GM18520 (cell line): ENCODE measurements around the gene PCDHA13.
"Not testable (repeated sequence)": the region's sequence is repeated elsewhere in the genome, so short reads cannot be mapped to it uniquely, and the experiment has no call there.

Experiments used
- ATAC-seq: cut with Tn5 transposase; IDR thresholded peaks from one replicate; pipeline ENCODE4 v1.9.1; 2021; ENCODE audit not compliant: unreplicated experiment

Gene PCDHA13

DNA sequence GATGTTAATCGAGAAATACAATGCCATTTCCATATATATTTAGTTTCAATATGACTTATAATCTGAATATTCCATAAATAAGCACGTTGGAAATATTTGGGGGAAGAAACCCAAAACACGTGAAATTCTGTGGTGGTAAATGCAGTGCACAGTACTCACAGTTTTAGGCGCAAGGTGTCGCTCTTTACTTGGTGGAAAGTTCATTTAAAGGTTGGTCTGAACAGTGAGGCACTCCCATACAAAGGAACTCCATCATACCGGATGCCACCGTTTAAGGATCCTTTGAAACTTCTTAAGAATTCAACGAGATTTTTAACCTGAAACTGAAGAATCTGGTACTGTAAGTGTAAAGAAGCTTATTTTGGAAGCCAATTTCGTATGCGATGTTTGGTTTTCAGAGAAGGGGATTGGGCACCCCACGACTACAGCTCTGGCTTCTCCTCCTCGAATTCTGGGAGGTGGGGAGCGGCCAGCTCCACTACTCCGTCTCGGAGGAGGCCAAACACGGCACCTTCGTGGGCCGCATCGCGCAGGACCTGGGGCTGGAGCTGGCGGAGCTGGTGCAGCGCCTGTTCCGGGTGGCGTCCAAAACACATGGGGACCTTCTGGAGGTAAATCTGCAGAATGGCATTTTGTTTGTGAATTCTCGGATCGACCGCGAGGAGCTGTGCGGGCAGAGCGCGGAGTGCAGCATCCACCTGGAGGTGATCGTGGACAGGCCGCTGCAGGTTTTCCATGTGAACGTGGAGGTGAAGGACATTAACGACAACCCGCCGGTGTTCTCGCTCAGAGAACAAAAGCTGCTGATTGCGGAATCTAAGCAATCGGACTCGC lies 13.0 kb upstream of the PCDHA13 start, which contains the start of gene PCDHA11:
Gene PCDHA11 (plus strand): TSS at position 237 of the 834 bp plus-strand sequence. CDS start 147 bp downstream, at position 384.
- ATAC-seq, result no peak

DNA sequence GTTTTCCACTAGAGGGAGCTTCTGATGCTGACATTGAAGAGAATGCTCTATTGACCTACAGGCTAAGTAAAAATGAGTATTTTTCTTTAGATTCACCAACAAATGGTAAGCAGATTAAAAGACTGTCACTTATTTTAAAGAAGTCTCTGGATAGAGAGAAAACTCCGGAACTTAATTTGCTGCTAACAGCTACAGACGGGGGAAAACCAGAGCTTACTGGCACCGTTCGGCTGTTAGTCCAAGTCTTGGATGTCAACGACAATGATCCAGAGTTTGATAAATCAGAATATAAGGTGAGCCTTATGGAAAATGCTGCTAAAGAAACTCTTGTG lies 12.4 kb upstream of the PCDHA13 start:
- no peak for ATAC-seq

DNA sequence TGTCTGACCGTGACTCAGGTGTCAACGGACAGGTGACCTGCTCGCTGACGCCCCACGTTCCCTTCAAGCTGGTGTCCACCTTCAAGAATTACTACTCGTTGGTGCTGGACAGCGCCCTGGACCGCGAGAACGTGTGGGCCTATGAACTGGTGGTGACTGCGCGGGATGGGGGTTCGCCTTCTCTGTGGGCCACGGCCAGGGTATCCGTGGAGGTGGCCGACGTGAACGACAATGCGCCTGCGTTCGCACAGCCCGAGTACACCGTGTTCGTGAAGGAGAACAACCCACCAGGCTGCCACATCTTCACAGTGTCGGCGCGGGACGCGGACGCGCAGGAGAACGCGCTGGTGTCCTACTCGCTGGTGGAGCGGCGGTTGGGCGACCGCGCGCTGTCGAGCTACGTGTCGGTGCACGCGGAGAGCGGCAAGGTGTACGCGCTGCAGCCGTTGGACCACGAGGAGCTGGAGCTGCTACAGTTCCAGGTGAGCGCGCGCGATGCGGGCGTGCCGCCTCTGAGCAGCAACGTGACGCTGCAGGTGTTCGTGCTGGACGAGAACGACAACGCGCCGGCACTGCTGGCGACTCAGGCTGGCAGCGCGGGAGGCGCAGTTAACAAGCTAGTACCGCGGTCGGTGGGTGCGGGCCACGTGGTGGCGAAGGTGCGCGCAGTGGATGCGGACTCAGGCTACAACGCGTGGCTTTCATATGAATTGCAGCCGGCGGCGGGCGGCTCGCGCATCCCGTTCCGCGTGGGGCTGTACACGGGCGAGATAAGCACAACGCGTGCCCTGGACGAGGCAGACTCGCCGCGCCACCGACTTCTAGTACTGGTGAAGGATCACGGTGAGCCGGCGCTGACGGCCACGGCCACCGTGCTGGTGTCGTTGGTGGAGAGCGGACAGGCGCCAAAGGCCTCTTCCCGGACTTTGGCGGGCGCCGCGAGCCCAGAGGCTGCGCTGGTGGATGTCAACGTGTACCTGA lies 11.4 kb upstream of the PCDHA13 start:
- ATAC-seq, result no peak

DNA sequence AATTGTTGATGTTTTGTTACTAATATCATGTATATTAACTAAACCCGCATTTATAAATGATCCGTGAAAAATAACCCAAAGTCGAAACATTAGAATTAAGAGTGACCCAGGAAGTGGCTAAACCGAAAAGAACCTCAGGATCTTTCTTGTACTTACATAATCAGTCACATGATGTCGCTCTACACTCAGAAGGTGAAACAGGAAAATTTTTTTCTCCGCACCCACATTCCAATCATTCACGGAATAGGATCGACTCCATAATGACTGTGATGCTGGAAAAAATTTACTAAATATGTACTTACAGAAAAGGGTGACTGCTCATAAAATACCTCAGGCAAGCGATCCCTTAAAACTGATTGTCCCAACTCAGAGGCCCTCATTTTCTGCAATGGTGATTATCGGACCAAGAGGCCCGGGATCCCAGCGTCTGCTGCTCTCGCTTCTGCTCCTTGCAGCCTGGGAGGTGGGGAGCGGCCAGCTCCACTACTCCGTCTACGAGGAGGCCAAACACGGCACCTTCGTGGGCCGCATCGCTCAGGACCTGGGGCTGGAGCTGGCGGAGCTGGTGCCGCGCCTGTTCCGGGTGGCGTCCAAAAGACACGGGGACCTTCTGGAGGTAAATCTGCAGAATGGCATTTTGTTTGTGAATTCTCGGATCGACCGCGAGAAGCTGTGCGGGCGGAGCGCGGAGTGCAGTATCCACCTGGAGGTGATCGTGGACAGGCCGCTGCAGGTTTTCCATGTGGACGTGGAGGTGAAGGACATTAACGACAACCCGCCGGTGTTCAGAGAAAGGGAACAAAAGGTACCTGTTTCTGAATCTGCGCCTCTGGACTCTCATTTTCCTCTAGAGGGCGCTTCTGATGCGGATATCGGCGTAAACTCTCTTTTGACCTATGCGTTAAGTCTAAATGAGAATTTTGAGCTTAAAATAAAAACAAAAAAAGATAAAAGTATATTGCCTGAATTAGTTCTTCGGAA lies 6.5 kb upstream of the PCDHA13 start, which contains the start of gene PCDHA12:
Gene PCDHA12 (plus strand): TSS at position 224 of the 981 bp plus-strand sequence. CDS start 165 bp downstream, at position 389.
- ATAC-seq, result no peak

DNA sequence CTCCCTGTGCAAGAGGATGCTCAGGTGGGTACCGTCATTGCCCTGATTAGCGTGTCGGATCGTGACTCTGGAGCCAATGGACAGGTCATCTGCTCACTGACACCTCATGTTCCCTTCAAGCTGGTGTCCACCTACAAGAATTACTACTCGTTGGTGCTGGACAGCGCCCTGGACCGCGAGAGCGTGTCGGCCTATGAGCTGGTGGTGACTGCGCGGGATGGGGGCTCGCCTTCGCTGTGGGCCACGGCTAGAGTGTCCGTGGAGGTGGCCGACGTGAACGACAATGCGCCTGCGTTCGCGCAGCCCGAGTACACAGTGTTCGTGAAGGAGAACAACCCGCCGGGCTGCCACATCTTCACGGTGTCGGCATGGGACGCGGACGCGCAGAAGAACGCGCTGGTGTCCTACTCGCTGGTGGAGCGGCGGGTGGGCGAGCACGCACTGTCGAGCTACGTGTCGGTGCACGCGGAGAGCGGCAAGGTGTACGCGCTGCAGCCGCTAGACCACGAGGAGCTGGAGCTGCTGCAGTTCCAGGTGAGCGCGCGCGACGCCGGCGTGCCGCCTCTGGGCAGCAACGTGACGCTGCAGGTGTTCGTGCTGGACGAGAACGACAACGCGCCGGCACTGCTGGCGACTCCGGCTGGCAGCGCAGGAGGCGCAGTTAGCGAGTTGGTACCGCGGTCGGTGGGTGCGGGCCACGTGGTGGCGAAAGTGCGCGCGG lies 5.2 kb upstream of the PCDHA13 start:
- not testable (repeated sequence) for ATAC-seq

DNA sequence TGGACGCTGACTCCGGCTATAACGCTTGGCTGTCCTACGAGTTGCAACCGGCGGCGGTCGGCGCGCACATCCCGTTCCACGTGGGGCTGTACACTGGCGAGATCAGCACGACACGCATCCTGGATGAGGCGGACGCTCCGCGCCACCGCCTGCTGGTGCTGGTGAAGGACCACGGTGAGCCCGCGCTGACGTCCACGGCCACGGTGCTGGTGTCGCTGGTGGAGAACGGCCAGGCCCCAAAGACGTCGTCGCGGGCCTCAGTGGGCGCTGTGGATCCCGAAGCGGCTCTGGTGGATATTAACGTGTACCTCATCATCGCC lies 4.7 kb upstream of the PCDHA13 start:
- no peak for ATAC-seq

DNA sequence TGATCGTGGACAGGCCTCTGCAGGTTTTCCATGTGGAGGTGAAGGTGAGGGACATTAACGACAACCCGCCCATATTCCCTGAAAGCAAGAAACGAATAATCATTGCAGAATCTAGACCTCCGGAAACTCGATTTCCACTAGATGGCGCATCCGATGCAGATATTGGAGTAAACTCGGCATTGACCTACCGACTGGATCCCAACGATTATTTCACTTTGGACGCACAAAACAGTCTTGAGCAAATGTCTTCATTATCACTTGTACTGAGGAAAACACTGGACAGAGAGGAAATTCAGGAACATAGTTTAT lies 621 bp downstream of the PCDHA13 start:
- ATAC-seq, result no peak

DNA sequence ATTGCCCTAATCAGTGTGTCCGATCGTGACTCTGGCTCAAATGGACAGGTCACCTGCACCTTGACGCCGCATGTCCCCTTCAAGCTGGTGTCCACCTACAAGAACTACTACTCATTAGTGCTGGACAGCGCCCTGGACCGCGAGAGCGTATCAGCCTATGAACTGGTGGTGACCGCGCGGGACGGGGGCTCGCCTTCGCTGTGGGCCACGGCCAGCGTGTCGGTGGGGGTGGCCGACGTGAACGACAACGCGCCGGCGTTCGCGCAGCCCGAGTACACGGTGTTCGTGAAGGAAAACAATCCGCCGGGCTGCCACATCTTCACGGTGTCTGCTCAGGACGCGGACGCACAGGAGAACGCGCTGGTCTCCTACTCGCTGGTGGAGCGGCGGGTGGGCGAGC lies 1.4 kb downstream of the PCDHA13 start:
- ATAC-seq, result no peak

DNA sequence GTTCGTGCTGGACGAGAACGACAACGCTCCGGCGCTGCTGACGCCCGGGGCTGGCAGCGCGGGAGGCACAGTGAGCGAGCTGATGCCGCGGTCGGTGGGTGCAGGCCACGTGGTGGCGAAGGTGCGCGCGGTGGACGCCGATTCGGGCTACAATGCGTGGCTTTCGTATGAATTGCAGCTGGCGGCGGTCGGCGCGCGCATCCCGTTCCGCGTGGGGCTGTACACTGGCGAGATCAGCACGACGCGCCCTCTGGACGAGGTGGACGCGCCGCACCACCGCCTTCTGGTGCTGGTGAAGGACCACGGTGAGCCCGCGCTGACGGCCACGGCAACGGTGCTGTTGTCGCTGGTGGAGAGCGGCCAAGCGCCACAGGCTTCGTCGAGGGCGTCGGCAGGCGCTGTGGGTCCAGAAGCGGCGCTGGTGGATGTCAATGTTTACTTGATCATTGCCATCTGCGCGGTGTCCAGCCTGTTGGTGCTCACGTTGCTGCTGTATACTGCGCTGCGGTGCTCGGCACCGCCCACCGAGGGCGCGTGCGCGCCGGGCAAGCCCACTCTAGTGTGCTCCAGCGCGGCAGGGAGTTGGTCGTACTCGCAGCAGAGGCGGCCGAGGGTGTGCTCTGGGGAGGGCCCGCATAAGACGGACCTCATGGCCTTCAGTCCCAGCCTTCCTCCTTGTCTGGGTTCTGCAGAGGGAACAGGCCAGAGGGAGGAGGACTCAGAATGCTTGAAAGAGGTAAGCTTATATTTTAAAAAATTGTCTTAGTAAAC lies 2.2 kb downstream of the PCDHA13 start:
- ATAC-seq, result no peak

DNA sequence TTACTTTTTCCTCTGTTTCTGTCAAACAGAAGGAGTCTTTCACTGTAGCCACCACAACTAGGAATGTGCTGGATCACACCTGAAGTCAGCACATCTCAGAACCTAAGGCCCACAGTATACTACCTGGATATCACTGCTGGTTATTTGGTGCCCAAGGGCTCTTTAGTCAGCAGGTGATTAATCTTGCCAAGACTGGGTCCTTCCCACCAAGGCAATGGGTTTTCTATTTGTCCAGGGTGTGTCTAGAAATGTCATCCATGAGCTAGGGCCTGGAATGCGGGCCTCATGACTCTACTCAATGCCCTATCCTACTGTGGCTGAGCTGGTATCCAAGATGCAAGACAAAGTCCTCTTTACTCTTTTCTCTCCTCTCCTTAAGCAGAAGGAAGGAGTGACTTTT lies 34.4 kb downstream of the PCDHA13 start:
- no peak for ATAC-seq

DNA sequence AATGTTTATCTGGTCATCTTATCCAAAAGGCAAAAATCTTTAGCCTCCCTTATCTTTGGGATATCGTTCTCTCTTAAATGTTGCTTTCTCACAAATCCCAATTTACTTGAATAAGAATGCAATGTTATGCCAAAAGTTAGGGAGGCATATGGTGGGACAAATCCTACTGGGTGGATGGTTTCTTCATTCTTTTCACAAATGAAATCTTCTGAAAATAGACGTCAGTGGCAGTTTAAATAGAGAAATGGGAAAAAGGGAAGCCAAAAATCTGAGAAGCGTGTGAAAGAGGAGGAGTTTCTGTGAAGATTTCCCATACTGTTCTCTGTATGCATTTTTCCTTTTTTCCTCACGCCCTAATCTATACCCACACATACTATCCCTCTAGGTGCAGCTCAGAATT lies 41.7 kb downstream of the PCDHA13 start:
- ATAC-seq, result no peak

DNA sequence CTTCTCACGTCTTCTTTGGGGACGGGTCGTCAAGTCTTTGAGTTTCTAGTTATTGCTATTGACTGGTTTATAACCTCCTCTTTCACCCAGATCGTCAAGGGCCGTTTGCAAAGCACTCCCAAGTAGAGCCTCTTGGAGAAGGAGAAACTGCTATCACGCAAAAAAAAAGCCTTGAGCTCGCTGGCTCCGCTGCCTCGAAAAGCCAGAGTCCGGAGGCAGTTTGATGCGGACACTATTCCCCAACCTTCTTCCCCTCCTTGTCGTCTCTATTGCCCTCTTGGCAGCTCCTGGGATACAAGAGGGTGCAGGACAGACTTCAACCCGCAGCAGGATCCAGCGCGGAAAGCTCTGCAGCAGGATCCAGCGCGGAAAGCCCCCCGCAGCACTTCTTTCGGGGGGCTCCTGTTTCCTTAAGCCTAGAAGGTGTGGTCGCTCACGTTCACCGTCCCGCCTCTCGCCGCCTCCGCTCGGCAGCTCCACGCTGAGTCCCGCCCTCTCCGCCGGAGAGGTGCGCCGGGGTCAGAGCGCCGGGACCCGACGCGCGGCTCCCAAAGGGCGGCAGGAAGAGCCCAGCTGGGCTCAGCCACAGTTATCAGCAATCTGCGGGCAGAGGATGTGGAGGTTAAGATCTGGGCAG lies 44.0 kb downstream of the PCDHA13 start, which contains the start of gene PCDHAC1:
Gene PCDHAC1 (plus strand): TSS at position 494 of the 637 bp plus-strand sequence. CDS start 594 bp downstream, outside the sequence.
- no peak for ATAC-seq

DNA sequence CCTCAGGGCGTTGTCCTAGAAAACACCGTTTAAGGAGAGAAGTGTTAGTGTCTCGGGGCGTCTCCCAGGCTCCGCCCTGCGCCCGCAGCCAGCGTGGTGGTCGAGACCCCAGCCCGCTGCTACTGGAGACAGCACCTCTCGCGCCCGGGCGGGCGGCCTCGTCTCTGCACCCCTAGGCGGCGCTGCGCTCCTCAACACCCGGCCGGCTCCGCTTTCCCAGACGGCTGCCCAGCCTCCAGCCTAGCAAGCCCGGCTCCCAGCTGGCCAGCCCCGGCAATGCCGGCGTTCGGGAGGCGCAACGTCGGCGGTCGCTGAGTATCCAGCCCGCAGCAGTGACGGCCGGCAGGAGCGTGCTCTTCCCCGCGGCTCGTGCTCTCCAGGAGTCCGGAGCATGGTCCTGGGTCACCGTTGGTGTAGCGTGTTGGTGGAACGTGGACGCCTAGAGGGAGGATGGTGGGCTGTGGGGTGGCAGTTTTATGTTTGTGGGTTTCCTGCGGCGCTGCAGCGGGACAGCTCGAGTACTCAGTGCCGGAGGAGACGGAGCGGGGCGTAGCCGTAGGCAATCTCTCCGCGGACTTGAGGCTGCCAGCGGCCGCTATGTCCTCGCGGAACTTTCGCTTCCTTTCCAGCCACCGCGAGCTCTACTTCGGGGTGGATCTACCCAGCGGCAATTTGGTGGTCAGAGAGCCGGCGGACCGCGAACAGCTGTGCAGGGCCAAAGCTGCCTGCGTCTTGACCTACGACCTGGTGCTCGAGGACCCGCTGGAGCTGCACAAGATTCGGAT lies 44.7 kb downstream of the PCDHA13 start:
- no peak for ATAC-seq

DNA sequence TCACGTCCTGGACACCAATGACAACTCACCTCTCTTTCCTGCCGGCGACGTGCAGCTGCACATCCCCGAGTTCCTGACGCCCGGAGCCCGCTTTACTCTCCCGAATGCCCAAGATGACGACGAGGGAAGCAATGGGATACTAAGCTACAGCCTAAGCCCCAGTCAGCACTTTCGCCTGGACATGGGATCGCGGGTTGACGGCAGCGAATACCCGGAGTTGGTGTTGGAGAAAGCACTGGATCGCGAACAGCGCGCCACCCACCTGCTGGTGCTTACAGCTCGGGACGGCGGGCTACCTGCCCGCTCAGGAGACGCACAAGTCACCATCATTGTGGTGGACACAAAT lies 45.3 kb downstream of the PCDHA13 start:
- no peak for ATAC-seq
